Fibroblast of villous mesenchyme (primary cell): ENCODE measurements around the gene CASKIN1. TPM values are rescaled to one million over a fixed set of nuclear protein-coding genes. Genes with fewer than 3 reads are reported as not detected.

ENCODE experiments used
- DNase-seq: peaks from one replicate; pipeline ENCODE4 v3.0.0-alpha.2; 2010; ENCODE audit warnings: low read depth
- H3K4me3 ChIP-seq: 2 replicates; pipeline ENCODE4 v1.5.1; 2011; ENCODE audit warnings: low read depth, mild to moderate bottlenecking, low read length
- total RNA-seq: library from RNA; depleted of rRNA; stranded (reverse); fragments of >200 nt; gene quantifications from 2 replicates; pipeline ENCODE4 v1.2.3, GENCODE V29; 2012
- TF ChIP-seq, protein P1 (sequence below): IDR thresholded peaks from 2 replicates; pipeline ENCODE4 v1.5.1; 2012; ENCODE audit warnings: low read depth, mild to moderate bottlenecking, low read length; ENCODE audit not compliant: insufficient read depth

Gene CASKIN1
- total RNA-seq, 1 donor: 0.86 TPM

DNA sequence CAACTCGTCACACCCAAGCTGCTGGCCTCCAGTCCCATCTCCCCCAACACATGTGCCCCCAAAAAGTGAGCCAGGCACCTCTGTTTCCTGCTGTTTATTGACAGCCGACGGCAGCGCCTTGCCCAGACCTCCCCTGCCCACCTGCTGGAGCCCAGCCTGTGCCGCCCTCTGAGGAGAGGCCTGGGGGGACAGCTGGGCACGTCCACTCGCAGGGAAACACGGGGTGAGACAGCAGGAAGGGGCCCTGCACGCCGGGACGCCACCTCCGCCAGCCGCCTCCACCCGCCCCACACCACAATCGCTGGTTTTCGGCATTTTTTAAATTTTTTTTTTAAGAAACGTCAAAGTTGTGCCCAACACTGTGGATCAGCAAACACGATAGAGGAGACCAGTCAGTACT lies 19.3 kb downstream of the CASKIN1 start:
- DNase-seq: no peak
- TF ChIP-seq, protein P1, sequence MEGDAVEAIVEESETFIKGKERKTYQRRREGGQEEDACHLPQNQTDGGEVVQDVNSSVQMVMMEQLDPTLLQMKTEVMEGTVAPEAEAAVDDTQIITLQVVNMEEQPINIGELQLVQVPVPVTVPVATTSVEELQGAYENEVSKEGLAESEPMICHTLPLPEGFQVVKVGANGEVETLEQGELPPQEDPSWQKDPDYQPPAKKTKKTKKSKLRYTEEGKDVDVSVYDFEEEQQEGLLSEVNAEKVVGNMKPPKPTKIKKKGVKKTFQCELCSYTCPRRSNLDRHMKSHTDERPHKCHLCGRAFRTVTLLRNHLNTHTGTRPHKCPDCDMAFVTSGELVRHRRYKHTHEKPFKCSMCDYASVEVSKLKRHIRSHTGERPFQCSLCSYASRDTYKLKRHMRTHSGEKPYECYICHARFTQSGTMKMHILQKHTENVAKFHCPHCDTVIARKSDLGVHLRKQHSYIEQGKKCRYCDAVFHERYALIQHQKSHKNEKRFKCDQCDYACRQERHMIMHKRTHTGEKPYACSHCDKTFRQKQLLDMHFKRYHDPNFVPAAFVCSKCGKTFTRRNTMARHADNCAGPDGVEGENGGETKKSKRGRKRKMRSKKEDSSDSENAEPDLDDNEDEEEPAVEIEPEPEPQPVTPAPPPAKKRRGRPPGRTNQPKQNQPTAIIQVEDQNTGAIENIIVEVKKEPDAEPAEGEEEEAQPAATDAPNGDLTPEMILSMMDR: no peak
- no peak overlapping the region for H3K4me3 ChIP-seq

DNA sequence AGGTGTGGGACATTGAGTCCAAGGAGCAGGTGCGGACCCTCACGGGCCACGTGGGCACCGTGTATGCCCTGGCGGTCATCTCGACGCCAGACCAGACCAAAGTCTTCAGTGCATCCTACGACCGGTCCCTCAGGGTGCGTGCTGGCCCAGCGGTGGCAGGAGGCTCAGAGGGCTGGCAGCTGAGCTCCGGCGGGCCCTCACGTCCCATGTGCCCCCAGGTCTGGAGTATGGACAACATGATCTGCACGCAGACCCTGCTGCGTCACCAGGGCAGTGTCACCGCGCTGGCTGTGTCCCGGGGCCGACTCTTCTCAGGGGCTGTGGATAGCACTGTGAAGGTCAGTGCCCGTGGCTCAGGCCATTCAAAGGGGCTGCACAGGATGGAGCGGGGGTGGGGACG lies 20.4 kb downstream of the CASKIN1 start:
- TF ChIP-seq, protein P1: no peak
- DNase-seq: no peak
- H3K4me3 ChIP-seq: no peak overlapping the region

DNA sequence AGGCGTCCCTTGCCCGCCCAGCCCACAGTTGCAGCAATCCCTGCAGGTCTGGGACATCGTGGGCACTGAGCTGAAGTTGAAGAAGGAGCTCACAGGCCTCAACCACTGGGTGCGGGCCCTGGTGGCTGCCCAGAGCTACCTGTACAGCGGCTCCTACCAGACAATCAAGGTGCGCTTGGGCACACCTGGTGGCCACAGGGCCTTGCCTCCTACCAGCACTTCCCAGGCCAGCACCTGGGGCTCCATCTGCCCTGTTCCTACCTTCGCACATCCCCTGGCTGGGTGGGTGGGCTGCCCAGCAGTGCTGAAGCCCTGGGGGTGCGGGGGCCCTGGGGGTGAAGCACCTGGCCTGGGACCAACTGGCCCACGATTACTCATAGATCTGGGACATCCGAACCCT lies 21.0 kb downstream of the CASKIN1 start:
- DNase-seq: no peak
- TF ChIP-seq, protein P1: no peak
- H3K4me3 ChIP-seq: no peak overlapping the region

DNA sequence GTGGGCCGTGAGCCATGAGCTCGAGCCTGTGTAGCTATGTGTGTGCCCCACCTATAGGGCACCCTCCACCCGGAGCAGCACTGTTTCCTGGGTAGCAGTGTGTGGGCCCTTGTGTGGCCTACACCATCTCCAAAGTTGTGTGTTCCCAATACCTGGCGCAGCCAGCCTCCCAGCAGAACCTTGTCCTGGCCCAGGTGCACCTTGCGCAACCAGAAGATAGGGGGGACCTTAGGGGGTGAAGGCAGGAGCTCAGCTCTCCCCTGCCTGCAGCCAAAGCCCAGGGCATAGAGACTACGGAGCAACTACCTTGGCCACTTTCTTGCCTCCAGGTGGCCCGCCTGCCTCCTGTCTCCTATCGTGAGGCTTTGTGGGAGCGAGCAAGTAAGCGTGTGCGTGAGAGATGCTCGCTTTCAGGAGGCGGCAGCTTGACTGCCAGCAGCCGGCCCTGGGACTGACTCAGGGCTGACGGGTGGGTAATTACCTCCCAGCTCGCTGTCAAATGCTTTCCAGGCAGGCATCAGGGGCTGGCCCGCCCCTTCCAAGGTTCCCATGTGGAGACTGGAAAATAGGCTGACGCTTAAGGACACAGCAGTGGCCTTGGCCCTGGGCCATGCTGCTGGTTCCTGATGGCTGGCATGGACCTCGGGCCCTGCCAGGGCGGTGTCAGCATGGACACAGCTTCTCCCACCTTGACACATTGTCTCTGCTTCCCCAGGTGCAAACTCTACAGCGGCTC lies 21.8 kb downstream of the CASKIN1 start:
- no peak overlapping the region for H3K4me3 ChIP-seq
- TF ChIP-seq, protein P1: no peak
- no peak for DNase-seq

DNA sequence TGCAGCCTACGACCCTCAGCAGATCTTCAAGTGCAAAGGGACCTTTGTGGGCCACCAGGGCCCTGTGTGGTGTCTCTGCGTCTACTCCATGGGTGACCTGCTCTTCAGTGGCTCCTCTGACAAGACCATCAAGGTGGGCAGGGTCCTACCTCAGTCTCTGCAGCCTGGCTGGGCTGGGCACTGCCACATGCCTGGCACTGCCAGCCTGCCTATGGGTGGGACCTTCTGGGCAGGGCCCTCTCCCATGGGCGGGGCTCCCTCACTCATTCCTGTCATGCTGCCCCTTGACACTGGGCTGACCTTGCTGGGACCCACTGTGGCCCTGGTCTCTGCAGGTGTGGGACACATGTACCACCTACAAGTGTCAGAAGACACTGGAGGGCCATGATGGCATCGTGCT lies 22.5 kb downstream of the CASKIN1 start:
- H3K4me3 ChIP-seq: no peak overlapping the region
- TF ChIP-seq, protein P1: no peak
- no peak for DNase-seq

DNA sequence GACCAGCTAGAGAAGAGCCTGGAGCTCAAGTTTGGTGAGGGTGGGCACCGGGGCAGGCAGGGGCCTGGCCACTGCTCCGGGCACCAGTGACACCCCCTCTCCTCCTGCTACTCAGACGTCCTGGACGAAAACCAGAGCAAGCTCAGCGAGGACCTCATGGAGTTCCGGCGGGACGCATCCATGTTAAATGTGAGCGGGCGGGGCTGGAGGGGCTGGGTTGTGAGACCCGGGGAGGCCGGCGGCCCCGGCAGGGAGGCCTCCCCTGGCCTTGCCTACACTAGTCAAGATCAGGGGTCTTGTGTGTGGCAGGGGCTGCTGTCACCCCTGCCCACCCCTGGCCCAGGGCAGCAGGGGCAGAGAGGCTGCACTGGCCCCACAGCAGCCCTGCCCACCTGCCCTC lies 23.0 kb downstream of the CASKIN1 start:
- TF ChIP-seq, protein P1: no peak
- no peak overlapping the region for H3K4me3 ChIP-seq
- DNase-seq: no peak
